ENCODE measurements around the gene POMGNT2. TPM values are rescaled to one million over a fixed set of nuclear protein-coding genes. Genes with fewer than 3 reads are reported as not detected.

The POMGNT2 gene
- total and polyA plus RNA-seq, 2 of the 8 experiments (the other 6 are each of a cell fraction or from before 2014, with no cell fraction given) = 13.6 to 35.7 TPM

Other genes starting within 250 kb of the POMGNT2 start
- not detected in 2 replicates for gene CYP8B1, start 230.2 kb downstream of the POMGNT2 start, total RNA-seq (2021; fragmentation: NEBNext Ultra II Directional; extraction: Animal tissue kit (Norgen Biotek cat#: 25700))
- gene CYP8B1, start 230.2 kb downstream of the POMGNT2 start, polyA plus RNA-seq (2011; rRNA removed) = not detected in 2 replicates
- gene ZNF662, start 199.9 kb downstream of the POMGNT2 start, total RNA-seq (2021; fragmentation: NEBNext Ultra II Directional; extraction: Animal tissue kit (Norgen Biotek cat#: 25700)) = not detected in 2 replicates
- 0.03 TPM in 1 of 2 replicates, not detected in the other for gene ZNF662, start 199.9 kb downstream of the POMGNT2 start, polyA plus RNA-seq (2011; rRNA removed)
- gene GASK1A, start 126.8 kb downstream of the POMGNT2 start, total RNA-seq (2021; fragmentation: NEBNext Ultra II Directional; extraction: Animal tissue kit (Norgen Biotek cat#: 25700)) = 7.9 and 11.5 TPM in 2 replicates
- 4.7 and 5.2 TPM in 2 replicates for gene GASK1A, start 126.8 kb downstream of the POMGNT2 start, polyA plus RNA-seq (2011; rRNA removed)
- gene SNRK, start 180.5 kb upstream of the POMGNT2 start, total RNA-seq (2021; fragmentation: NEBNext Ultra II Directional; extraction: Animal tissue kit (Norgen Biotek cat#: 25700)) = 11.7 and 11.9 TPM in 2 replicates
- gene SNRK, start 180.5 kb upstream of the POMGNT2 start, polyA plus RNA-seq (2011; rRNA removed) = 3.6 and 4.4 TPM in 2 replicates